ENCODE measurements around the gene KMT2A.
"Not testable (repeated sequence)": the region's sequence is repeated elsewhere in the genome, so short reads cannot be mapped to it uniquely, and the experiment has no call there.

The KMT2A gene

DNA sequence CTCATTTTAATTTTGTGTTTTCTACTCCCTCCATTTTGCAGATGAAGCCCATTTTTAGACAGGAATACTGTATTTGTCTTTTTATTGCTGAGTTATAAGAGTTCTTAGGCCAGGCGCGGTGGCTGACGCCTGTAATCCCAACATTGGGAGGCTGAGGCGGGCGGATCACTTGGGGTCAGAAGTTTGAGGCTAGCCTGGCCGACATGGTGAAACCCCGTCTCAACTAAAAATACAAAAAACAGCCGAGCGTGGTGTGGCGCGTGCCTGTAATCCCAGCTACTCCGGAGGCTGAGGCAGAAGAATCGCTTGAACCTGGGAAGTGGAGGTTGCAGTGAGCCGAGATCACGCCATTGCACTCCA lies 135.4 kb downstream of the KMT2A start:
- in situ Hi-C loops (cut with MboI; ENCODE audit: low pct_unique_long_range_greater_than_20kb, low sequenced_read_pairs): not testable (repeated sequence)
- DNase-seq: peak; percentile 11

DNA sequence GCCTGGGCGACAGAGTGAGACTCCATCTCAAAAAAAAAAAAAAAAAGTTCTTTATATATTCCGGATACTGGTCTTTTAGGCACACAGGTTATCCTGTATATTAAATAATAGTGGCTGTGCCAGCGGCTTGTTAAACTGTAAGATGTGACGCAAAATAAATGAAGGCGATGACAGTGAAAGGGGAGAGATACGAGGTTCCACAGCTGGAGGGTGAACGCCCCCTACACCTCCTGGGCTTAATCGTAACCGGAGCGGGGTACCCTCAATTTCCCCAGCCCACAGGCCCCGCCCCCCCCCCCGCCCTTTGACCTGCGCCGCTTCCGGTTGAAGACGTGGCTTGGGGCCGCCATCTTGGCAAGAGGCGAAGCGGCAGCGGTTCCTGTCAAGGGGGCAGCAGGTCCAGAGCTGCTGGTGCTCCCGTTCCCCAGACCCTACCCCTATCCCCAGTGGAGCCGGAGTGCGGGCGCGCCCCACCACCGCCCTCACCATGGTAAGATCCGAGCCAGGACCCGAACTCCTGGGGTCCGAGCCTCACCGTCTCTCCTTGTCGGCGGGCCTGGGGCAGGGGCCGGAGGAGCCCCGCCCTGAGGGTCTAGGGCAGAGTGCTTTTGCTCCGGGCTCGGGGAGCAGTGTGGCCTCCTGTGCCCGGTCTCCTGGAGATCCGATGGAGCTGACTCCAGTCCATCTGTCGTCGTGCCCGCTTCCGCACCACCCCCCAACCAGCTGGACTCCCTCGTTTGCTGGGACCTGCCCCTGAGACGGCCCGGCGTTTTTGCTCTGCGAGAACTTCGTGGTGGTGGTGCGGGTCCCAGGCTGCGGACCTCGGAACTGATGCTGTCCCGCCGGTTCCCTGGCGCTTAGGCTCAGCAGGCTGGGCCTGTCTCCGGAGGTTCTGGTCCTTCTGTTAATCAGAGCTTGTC lies 136.0 kb downstream of the KMT2A start, which contains the start of gene ARCN1:
ARCN1 (plus strand) TSS at position 349 of the 920 bp plus-strand sequence; CDS start at position 488, 139 bp downstream.
- DNase-seq: peak; percentile 71
- in situ Hi-C loops (cut with MboI; ENCODE audit: low pct_unique_long_range_greater_than_20kb, low sequenced_read_pairs): no loop called here

DNA sequence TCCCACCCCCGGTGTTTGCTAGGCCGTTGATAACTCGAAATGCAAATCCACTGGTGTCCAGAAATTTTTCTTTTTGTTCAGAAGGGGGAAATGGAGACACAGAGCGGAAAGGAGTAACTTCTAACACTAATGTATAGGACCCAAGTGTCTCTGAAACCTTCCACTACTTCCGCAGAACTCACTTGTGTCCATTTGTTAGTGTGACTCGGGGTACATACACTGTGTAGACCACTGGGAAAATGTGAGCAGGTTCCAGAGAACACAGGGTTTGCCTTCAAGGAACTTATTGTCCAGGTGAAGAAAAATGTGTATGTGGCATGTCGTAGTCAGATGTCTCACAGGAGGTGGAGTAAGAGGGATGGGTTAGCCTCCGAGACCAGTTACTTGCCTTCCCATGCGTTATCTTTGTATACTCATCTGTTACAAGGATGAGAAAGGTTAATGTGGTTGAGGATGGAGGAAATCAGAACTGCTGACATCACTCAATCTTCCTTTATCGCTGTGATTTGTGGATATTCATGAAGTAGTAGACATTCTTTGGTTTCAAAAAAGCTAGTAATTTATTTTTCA lies 136.8 kb downstream of the KMT2A start:
- peak; percentile 44 for DNase-seq

DNA sequence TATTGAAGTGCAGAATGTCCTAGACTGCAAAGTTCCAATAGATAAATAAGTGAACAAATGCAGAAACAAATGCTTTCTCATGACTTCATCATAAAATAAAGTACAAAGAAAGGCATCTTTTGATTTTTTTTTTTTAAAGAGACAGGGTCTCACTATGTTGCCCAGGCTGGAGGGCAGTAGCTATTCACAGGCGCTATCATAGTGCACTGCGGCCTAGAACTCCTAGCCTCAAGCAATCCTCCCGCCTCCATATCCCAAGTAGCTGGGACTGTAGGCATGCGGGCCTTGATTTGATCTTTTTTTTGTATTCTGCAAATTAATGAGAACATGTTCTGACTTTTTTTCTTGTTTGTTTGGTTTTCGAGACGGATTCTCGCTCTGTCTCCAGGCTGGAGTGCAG lies 138.3 kb downstream of the KMT2A start:
- in situ Hi-C loops (cut with MboI; ENCODE audit: low pct_unique_long_range_greater_than_20kb, low sequenced_read_pairs): no loop called here
- DNase-seq: no peak

More for the DNA sequence above, 136.8 kb downstream of the KMT2A start:
- in situ Hi-C loops (cut with MboI; ENCODE audit: low pct_unique_long_range_greater_than_20kb, low sequenced_read_pairs): no loop called here
